ENCODE measurements around the gene DIS3L2.

DIS3L2 gene

DNA sequence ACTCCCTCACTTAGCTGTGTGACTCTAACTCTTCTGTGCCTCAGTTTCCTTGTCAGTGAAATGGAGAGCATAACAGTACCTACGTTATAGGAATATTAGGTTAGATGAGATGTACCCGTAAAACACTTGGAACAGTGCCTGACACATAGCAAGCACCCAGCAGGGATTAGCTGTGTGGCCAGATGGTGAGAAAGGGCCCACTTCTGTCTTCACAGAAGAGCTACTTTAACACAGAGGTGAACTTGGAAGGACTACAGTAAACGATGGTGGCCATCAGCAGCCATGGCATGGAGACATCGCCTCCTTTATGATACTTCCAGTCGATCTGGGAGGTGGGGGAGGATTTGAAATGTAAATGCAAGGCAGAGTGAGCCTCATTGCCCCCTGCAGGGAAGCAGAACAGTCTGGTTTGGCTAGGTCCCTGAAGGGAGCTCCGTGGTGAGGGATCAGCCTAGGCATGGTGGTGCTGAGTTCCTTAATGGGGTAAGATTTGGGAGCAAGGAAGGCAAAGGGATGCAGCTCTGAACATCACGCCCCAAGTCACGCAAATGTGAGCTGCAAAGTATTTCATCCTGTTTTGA, 315.3 kb downstream of the DIS3L2 start:
- no peak for DNase-seq

DNA sequence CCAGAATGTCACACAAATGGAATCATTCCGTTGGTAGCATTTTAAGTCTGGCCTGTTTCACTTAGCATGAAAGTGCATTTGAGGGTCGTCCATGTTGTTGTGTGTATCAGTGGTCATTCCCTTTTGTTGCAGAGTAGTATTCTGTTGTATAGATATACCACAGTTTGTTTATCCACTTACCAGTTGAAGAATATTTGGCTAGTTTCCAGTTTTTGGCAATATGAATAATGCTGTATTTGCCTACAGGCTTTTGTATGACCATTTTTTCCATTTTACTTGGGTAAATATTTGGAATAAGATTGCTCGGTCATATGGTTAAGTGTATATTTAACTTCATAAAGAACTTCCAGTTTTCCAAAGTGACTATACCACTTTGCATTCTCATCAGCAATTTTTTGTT, 317.0 kb downstream of the DIS3L2 start:
- no peak for DNase-seq

DNA sequence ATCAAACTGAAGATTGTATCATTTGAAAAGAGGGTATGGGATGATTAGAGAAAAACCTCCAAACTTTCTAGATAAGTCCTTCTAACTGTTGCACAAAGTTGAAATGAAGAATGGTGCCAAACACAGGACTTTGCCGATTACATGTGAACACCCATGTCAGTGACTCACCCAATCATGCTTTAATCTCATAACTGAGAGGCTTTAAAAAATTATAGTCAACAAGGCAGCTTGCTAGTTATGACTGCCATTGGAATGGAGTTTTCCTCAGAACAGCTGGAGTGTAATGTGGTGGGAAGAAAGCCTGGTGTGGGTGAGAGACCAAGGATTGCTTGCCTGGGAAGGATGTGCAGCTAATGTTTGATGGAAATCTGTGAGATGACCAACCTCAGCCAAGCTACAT, 318.8 kb downstream of the DIS3L2 start:
- DNase-seq = no peak

DNA sequence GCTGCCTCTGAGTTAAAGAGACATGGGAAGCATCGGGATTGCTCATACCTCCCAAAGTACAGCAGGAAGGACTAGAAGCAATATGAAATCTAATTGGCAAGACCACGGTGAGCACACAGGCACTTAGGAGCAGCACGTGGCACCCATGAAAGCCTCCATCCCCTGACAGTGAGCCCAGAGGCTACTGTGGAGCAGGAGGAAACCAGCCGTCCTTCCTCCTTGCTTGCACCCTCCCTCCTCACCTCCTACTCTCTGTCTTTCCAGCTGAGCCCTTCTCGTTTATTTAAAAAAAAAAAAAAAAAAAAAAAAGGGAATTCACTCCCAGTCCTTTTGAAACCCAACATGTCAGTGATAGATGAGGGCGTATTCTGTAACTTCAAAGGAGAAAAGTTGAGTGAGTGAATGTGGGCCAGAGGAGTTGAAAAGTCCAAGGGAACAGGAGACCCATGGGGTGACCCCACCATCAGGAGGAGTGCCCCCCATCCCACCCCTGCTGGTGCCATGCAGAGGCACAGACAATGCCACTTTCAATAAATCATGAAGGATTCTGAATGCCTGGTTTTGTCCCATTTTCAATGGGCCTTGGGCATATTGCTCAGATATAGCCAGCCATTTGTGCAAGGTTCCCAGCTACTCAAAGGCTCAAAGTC, 320.5 kb downstream of the DIS3L2 start:
- DNase-seq = no peak

DNA sequence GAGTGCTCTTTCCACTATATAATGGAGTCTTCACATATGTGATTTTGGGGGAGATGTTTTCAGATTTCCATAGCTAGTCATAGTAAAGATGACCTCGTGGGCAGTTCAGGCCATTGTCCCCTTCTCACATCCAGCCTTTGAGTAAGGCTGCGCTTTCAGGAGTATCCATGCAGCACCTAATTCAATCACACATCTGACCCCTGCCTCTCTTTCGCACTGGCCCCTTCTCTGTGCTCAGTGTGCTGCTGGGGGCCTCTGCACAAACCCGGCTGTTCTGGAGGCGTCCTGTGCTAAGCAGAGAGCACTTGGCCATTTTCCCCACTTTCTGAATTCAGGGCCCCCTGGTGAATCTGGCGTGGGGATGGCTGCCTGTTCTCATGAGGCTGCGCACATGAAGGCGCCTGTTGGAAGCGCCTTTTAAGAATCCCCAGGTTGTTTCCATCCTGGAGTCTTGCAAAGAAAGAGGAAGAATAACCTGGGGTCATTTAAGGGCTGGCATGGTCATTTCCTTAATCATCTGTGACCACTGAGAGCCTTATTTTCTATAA, 321.1 kb downstream of the DIS3L2 start:
- no peak for DNase-seq

DNA sequence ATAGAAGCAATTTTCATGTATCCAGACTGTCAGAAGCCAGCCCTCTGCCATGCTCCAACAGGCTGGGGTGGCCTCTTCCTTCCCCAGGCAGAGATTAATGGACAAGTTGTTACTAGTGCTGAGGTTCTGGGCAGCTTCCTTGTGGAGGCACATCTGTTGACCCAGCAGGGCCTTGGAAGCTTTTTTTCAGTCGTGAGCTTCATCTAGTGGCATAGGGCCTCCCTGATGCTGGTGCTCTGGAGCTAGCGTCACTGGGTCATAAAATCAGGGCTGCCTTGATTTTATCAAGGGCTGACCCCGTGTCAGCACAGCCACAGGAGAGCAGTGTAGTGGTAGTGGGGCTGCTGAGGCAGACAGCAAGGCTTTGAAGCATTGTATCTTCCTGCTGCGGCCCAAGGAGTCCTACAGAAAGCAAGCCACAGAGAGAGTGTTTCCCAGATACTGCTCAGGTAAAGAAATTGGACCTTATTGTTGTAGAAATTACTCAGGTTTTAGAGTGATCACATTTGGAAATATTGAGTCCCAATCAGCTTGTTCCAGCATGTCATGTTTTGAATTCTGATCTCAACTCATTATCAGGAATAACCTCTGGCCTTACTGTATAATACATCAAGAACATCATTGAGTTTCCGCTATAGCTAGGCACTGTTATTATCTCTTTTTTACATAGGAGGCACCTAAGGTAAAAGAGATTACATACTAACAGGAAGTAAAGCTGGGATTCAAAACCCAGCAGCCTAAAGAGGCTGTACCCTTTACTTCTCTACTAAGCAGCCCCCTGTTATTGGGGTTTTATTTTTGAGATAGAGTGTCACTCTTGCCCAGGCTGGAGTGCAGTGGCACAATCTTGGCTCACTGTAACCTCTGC, 324.7 kb downstream of the DIS3L2 start:
- DNase-seq = no peak

DNA sequence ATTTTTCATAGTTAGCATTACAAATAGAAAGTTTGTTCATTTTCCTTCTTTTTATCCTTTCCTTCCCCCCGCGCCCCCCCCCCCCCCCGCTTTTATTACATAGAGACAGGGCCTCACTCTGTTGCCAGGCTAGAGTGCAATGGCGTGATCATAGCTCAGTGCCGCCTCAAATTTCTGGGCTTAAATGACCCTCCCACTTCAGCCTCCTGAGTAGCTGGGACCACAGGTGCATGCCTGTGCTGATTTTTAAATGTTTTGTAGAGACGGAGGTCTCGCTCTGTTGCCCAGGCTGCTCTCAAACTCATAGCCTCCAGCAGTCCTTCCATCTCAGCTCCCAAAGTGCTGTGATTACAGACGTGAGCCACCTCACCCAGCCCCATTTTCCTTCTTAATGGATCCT, 325.8 kb downstream of the DIS3L2 start:
- DNase-seq = no peak

DNA sequence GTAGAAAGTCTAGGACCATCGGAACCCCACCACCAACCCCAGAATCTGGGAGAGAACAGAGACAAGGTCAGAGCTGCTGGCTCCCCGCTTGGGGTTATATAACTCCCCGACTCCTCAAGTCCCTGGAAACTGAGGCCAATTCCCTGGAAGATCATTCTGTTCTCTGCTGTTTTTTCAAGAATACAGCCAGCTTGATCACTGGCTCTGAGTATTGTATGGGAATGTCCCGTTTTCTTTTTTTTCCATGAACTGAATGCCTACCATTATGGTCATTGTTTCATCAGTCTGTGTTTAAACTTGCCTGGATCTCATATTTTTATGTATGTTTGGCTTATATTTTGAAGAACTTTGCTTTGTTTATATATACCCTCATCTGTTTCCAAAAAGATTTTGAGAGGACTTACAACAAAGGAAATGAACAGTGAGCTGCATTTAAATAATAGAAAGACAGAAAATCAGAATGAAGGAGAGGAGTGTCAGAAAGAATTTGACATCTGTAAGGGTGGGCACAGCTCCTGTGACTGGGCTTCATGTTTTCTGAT, 327.0 kb downstream of the DIS3L2 start:
- no peak for DNase-seq

DNA sequence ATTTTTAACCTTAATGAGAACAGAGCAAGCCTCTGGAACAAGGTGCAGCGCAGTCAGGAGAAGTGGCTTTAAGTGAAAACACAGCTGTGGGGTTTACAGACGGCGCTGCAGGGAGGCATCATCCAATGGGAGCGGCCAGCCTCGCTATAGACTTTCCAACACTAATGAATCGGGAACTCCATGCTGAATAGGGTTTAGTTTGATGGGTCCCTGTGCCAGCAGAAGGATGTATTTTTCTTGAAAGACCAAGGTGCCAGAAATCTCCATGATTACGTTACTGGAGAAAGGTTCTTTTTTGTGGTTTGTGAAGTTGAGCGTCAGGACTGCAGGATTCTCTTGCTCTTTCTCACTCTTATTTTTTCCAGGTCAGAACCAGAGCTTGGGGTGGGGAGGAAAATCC, 329.2 kb downstream of the DIS3L2 start:
- no peak for DNase-seq

DNA sequence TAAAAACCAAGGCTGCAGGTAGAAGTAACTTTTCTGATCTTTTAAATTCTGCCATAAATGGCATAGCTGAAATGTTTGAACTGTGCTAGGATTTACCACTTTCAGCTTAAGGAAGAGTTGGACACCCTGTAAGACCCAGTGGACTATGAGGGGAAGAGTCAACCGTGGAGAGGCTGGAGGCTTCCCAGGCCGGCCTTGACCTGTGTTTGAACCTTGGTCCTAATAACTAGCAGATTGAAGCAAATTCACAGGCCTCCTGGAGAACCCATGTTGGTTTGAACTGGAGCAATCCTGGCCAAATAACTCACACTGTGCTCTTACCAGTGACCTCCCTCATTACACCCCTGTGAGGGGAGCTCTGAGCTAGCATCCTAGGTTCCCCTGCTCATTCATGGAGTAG, 329.8 kb downstream of the DIS3L2 start:
- DNase-seq = no peak

DNA sequence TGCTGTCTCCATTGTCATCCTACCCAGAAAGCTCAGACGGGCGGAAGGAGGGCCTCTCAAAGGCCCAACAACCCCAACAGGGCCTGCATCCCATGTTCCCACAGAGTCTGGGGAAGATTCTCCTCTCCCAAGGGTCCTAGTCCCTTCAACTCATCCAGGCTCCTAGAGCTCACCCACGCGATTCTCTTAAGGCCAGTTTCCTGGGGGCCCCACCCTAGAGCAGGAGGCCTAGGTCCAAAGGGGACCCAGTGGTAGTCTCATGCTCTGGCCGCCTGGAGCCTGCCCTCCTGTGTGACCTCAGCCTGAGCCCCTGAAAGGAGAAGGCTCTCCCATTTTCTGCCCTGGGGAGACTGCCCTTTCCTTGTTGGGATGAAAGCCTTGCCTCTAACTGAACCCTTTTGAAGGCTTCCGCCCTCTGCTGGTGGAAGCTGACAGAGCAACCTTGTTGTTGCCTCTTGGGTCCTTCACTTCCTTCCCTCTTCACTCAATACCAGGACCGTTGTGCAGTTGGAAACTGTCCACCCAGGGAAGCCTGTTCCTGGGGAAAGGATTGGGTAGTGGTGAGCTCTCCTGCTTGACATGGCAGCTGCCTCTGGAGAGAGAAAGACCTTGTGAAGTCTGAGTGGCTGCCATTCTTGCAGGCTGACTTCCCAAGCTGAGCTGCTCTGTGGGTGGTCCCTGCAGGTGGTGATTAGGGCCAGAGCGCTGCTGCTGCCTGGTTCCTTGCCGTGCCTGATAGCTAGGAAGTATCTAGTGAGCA, 331.1 kb downstream of the DIS3L2 start:
- no peak for DNase-seq

DNA sequence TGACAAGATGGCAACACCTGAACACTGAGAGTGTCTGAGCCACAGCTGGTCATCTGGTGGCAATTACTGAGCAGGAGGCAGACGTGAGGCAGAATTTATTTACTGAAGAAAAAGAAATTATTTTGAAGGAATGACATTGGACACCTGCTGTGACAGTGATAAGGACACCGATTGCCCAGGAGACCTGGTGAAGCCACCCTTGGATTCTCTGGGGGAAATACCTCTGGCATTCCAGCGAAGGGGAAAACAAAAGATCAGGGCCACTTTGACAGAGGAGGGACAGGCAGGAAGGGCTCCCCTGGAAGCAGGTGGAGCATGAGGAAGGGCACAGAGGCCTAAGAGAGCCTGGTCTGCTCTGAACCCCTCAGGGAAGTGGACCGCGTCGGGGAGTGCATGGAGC, 331.7 kb downstream of the DIS3L2 start:
- DNase-seq = no peak

DNA sequence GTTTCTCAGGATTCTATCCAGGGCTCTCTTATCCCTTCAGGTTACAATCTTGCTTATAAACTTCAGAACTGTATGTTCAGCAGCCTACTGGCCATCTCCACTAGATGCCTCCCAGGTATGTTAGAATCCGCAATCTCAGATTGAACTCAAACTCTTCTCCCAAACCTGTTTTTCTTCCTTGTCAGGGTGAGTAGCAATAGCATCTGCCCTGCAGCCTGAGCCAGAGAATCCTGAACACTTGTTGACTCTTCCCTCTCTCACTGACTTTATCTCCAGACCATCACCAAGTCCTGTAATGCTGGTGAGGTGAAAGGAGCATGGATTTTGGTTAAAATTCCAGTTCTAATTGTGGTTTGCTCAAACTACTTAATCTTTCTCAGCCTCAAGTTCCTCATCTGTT, 334.5 kb downstream of the DIS3L2 start:
- no peak for DNase-seq

DNA sequence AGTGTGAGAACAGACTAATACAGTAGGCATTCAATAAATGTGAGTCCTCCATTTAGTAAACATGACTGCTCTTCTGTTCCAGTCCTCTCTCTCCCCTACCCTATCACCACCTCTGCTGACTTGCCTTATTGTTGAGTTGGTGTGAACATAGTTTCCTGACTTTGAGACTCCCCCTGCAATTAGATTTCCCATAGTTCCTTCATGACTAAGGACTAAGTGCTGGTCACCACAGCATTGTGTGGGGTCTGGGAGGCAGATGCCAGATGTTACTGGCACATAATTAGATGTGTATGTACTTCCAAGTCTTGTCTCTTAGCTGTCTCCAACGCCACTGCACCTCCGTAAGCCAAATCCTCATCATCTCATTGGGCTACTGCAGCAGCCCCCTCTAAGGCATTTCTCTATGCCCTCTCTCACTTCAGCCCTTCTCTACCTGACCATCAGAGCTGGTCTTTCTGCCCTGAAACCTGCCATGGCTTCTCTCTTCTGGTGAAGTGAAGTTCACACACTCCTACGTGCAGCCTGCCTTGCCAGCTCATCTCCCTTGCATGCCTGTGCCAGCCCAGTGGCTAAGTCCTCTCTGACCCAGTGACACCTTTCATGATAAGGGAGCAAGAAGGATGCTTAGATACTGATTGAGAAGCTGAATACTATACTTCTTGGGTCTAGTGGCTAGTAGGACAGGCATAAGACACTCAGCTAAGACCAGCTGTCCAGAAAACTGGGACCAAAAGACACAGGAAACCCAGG, 335.4 kb downstream of the DIS3L2 start:
- no peak for DNase-seq

DNA sequence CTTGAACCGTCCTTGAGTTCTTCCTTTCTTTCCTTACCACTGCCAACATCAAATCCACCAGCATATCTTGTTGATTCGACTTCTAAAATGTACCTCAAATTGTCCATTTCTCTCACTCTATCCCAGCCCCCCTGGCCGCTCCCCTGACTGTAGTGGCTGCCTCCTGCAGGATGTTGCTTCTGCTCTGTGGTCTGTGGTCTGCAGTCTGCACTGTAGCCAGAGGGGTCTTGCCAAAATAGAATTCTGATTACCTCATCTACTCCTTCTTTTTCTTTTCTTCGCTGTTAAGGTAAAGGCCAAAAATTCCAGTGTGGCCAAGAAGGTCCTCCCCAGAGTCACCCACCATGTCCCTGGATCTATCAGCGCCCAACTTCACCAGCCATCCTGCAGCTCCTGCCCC, 337.6 kb downstream of the DIS3L2 start:
- DNase-seq = no peak

DNA sequence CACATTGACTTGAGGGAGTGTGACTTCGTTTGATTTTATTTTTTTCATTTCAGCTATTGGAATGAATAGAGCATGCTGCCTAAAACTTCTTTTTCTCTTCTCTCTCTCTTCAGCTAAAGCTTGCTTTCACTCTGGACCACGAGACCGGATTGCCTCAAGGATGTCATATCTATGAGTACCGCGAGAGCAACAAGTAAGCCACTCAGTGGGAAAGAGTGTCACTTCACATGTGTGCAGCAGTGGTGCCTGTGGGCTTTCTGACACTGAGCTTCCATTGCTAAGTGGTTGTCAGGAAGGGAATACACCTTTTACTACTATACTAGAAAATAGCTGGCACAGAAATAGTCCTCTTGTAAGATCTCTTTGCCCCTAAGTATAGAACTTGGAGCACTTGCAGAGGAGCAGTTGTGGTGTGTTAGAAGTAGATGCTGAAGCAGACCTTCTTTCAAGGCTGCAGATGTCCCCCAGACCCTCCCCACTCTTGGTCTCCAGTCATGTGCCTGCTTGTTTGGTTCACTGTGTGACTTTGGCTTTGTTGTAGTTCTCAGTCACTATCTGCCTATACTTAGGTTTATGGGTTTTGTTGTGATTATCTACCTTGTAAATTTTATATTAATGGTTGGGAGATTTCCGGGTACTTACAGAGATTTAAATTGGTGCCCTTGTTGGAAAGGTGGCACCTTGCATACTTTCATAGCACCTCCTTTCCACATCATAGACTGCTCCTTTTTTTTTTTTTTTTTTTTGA, 338.6 kb downstream of the DIS3L2 start:
- no peak for DNase-seq

DNA sequence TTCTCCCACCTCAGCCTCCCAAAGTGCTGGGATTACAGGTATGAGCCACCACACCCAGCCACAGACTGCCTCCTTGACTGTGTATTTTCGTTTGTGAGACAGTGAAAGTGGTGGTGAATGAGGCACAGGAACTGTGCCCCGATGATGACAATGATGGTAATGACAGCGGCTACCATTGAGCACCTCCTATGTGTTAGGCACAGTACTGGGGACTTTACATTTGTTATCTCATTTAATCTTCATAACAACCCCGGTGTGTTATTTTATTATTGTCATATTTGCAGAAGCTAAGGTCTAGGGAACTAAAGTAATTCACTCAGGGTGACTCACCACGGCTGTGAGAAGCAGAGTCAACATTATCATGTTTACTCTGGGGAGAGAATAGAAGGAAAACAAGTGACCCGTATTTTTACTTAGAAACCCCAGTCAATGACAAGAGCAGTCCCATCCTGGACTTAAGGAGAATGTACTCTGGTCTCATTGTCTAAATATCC, 339.4 kb downstream of the DIS3L2 start:
- no peak for DNase-seq

DNA sequence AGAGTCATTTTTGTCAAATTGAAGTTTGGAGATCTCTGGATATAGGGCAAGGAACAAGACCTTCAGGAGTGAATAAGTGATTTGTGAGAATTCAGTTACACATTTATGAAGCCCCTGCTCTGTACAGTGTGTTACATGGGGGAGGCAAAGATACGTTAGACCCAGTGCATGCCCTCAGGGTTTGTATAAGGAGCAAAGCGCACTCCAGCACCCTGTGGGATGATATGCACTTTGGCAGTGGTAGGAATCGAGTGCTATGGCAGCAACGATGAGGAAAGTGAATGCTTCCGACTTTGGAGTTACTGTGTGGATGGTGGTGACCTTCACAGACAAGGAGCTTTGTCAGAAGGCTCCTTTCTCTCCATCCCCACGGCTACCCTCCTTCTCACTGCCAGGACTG, 342.7 kb downstream of the DIS3L2 start:
- DNase-seq = no peak

DNA sequence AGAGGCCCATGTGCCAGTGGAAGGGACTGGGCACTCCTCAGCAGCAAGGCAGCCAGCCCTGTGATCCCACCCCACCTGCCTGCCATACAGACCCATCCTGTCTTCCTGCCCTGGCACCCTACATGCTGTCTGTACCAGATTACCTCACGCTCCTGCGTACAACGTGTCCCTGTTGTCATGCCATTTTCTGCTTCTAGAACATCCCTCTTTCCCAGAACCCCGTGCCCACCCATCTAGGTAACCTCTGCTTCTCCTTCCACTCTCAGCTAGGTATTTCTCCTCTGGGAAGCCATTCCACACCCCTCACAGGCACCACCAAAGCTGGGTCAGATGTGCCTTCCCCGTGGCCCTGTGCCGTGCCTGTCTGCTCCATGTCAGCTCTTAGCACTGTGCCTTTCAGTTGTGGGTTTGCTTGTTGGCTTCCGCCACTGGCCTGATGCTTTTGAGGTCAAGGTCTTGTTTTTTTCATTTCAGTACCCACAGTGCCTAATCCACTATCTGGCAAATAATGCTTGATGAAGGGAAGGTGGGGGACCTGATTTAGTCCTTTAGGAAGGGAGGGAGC, 345.3 kb downstream of the DIS3L2 start:
- no peak for DNase-seq

DNA sequence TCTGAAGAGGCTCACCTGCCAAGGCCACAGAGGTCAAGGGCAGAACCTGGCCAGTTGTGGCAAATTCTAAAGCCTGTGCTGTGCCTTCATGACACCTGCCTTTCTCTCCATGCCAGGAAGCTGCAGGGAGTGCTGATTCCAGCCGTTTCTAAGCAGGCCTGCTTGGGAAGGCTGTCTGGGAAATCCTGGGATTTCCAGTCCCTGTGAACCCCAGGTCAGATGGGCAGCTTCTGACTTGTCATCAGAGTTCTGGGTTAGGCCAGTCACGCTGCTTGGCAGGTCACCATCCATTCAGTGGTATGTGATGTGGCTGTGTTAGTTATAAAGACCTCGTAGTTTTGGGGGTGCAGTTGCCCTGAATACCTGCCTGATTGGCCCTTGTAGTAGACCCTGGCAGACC, 346.3 kb downstream of the DIS3L2 start:
- DNase-seq = no peak

DNA sequence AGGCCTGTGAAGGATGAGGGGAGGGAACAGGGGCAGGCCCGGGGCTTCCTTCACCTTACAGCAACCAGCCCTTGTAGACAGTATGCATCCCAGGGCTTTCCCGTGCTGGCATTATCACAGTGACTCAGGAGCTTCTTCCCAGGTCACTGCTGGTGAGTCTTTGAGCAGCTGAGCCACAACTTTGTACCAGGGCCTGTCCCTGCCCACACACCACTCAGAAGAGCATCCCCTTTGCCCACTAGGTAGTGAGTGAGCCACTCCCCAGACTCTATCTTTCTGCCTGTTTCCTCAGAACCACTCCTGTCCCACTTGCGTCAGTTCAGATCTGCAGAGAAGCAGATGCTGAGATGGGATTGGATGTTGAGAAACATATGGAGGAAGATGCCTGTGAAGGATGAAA, 347.5 kb downstream of the DIS3L2 start:
- no peak for DNase-seq
